HepG2 (cell line): ENCODE results near the gene ACTN1. TPM values are rescaled to one million over a fixed set of nuclear protein-coding genes. Genes with fewer than 3 reads are reported as not detected.

Experiments
- AHDC1 ChIP-seq: sonication (generic); formaldehyde crosslinking; IDR thresholded peaks from 2 replicates; pipeline ENCODE4 v1.5.1; 2020; ENCODE audit warnings: mild to moderate bottlenecking, missing genetic modification reagents, borderline replicate concordance
- MTF1 ChIP-seq: sonication (generic); formaldehyde crosslinking; IDR thresholded peaks from 2 replicates; pipeline ENCODE4 v1.5.0; 2020; ENCODE audit warnings: missing genetic modification reagents
- ZFP1 ChIP-seq: IDR thresholded peaks from 2 replicates; pipeline ENCODE4 v1.6.1; 2016
- ZHX2 ChIP-seq, 2 experiments: sonication (generic) in 1 of 2; formaldehyde crosslinking in 1 of 2; IDR thresholded peaks; 2 replicates each; pipeline versions ENCODE4 v1.6.1 to v1.9.0; 2014 to 2022; ENCODE audit warnings: antibody characterized with exemption in 1 of 2, borderline replicate concordance in 1 of 2, inconsistent platforms in 1 of 2, low read depth in 1 of 2, missing genetic modification reagents in 1 of 2
- polyA plus RNA-seq, 8 experiments: library from polyadenylated mRNA; depleted of rRNA in 3 of 8; stranded (reverse) in 7 of 8; unstranded in 1 of 8; fragments of >200 nt; fragmentation: Illumina TruSeq in 4 of 8; extraction: Trizol in 4 of 8; gene quantifications; 2 replicates each; pipeline versions ENCODE4 v1.2.1 to v1.2.3, GENCODE V29; 2011 to 2016; ENCODE audit warnings: low read depth in 4 of 8, missing spikeins in 1 of 8, mixed read lengths in 1 of 8; ENCODE audit not compliant: insufficient read depth in 1 of 8
- total RNA-seq, 5 experiments: library from RNA; depleted of rRNA; stranded (reverse); fragments of >200 nt; fragmentation: Illumina TruSeq; extraction: Trizol; gene quantifications; 2 replicates each; pipeline ENCODE4 v1.2.3, GENCODE V29; 2016; ENCODE audit warnings: low read depth in 1 of 5

ACTN1 gene
- total and polyA plus RNA-seq, 2 of the 13 experiments (the other 11 are each of a cell fraction or from before 2014, with no cell fraction given): 58.6 to 162 TPM

- no peak for TF ChIP-seq AHDC1 (CRISPR knock-in tag)
- TF ChIP-seq ZHX2 (IDR thresholded peaks at IDR 0.05; ENCODE audit: low read depth): no peak
- no peak for TF ChIP-seq ZHX2 (CRISPR knock-in tag; IDR thresholded peaks at IDR 0.05; ENCODE audit: borderline replicate concordance)
- no peak for TF ChIP-seq ZFP1 (CRISPR knock-in tag)
- no peak for TF ChIP-seq MTF1 (CRISPR knock-in tag)
- TF ChIP-seq, all 625 proteins: peak for 0
These were observed 86.1 kb downstream of the ACTN1 start (continued) for GRCh38 chr14:68892961-68893360.
